Endothelial cell of umbilical vein (primary cell): ENCODE results near the gene COPS7B. TPM values are rescaled to one million over a fixed set of nuclear protein-coding genes. Genes with fewer than 3 reads are reported as not detected.

Source experiments
- BruUV-seq: library from RNA; stranded (reverse); fragments of 400-500 nt; replicated peaks from 2 replicates; lab custom pipeline; 2021; lab: Mats Ljungman, UMichigan
- CTCF ChIA-PET: fragments of 300-600, 350-600 bp; sonication (Branson Sonifier 250); formaldehyde crosslinking; loops from one replicate; lab custom pipeline; 2021; ENCODE audit warnings: antibody characterized with exemption, inconsistent platforms; lab: Charles Lee
- POLR2A ChIA-PET: fragments of 300-600, 350-600 bp; sonication (Branson Sonifier 250); formaldehyde crosslinking; loops from one replicate; lab custom pipeline; 2021; ENCODE audit warnings: antibody characterized with exemption, inconsistent platforms; lab: Charles Lee
- DNase-seq: peaks from one replicate; pipeline ENCODE4 v3.0.0-alpha.2; 2011; ENCODE audit warnings: low read depth, low spot score
- FAIRE-seq: peaks from 2 replicates; lab custom pipeline; 2011; peaks lifted over from hg19 to GRCh38; lab: Jason Lieb, UNC
- H2AFZ ChIP-seq: 2 replicates; pipeline ENCODE4 v1.6.0; 2012; ENCODE audit warnings: low read depth, low read length, control low read depth, inconsistent platforms
- H3K27ac ChIP-seq: 2 replicates; pipeline ENCODE4 v1.5.1; 2011; ENCODE audit warnings: low read depth, mild to moderate bottlenecking, control low read depth, low read length, moderate library complexity; ENCODE audit not compliant: insufficient read depth
- H3K27me3 ChIP-seq, 2 experiments: 2 replicates each; pipeline versions ENCODE4 v1.6.0 to v1.6.1; 2011; ENCODE audit warnings: low read length in 2 of 2, mixed read lengths in 1 of 2; ENCODE audit not compliant: control insufficient read depth in 2 of 2, insufficient read depth in 2 of 2
- H3K36me3 ChIP-seq, 2 experiments: 2 replicates in 1 of 2; 3 replicates in 1 of 2; pipeline ENCODE4 v1.5.1; 2011; ENCODE audit warnings: low read length in 2 of 2, mild to moderate bottlenecking in 1 of 2, moderate library complexity in 1 of 2; ENCODE audit not compliant: control insufficient read depth in 2 of 2, insufficient read depth in 2 of 2; ENCODE audit errors: extremely low read depth in 1 of 2
- H3K4me1 ChIP-seq: 3 replicates; pipeline ENCODE4 v1.5.1; 2011; ENCODE audit warnings: mild to moderate bottlenecking, low read length; ENCODE audit not compliant: control insufficient read depth, insufficient read depth; ENCODE audit errors: extremely low read depth
- H3K4me2 ChIP-seq: 2 replicates; pipeline ENCODE4 v1.6.1; 2011; ENCODE audit warnings: low read length, control low read depth, mixed read lengths; ENCODE audit not compliant: insufficient read depth
- H3K4me3 ChIP-seq, 3 experiments: fragments of 200-600 bp in 1 of 3; sonication (generic), shearing (Covaris generic) in 1 of 3; replicated peaks in 1 of 3; 2 replicates each; pipeline ENCODE4 v1.5.1; 2011 to 2016; ENCODE audit warnings: control low read depth in 3 of 3, low read length in 3 of 3, mild to moderate bottlenecking in 2 of 3, inconsistent platforms in 1 of 3, low read depth in 1 of 3, moderate library complexity in 1 of 3; ENCODE audit not compliant: insufficient read depth in 1 of 3
- H3K79me2 ChIP-seq: 2 replicates; pipeline ENCODE4 v1.6.0; 2012; ENCODE audit warnings: low read length, inconsistent platforms; ENCODE audit not compliant: control insufficient read depth, insufficient read depth
- H3K9ac ChIP-seq: replicated peaks from 2 replicates; pipeline ENCODE3; 2011; ENCODE audit warnings: low read length, control low read depth; ENCODE audit not compliant: insufficient read depth; ENCODE audit errors: extremely low read depth
- H3K9me1 ChIP-seq: replicated peaks from 3 replicates; pipeline ENCODE4 v1.6.0; 2011; ENCODE audit warnings: mild to moderate bottlenecking, low read length; ENCODE audit not compliant: control insufficient read depth, insufficient read depth; ENCODE audit errors: extremely low read depth
- H3K9me3 ChIP-seq: replicated peaks from 2 replicates; pipeline ENCODE4 v1.5.1; 2012; ENCODE audit warnings: low read length, inconsistent platforms; ENCODE audit not compliant: control insufficient read depth, insufficient read depth
- H4K20me1 ChIP-seq: replicated peaks from 2 replicates; pipeline ENCODE3; 2011; ENCODE audit warnings: mild to moderate bottlenecking, low read length; ENCODE audit not compliant: control insufficient read depth, insufficient read depth; ENCODE audit errors: extremely low read depth
- EZH2 ChIP-seq: IDR thresholded peaks from 2 replicates; pipeline ENCODE4 v1.6.1; 2012; ENCODE audit warnings: borderline replicate concordance, low read depth, mild to moderate bottlenecking, moderate library complexity, low read length, inconsistent platforms; ENCODE audit not compliant: severe bottlenecking
- FOS ChIP-seq: IDR thresholded peaks from 2 replicates; pipeline ENCODE4 v1.6.1; 2011; ENCODE audit warnings: mild to moderate bottlenecking, low read length, moderate library complexity, borderline replicate concordance; ENCODE audit not compliant: insufficient read depth
- GATA2 ChIP-seq: IDR thresholded peaks from 2 replicates; pipeline ENCODE4 v1.7.0; 2011; ENCODE audit warnings: low read depth, mild to moderate bottlenecking, moderate library complexity, mixed read lengths, low read length; ENCODE audit not compliant: insufficient read length, insufficient read depth
- JUN ChIP-seq: IDR thresholded peaks from 2 replicates; pipeline ENCODE4 v1.6.1; 2011; ENCODE audit warnings: borderline replicate concordance, low read depth; ENCODE audit not compliant: insufficient read length, insufficient read depth
- MYC ChIP-seq: IDR thresholded peaks from one replicate; pipeline ENCODE4 v1.6.1; 2011; ENCODE audit warnings: mild to moderate bottlenecking, low read depth, low read length
- POLR2A ChIP-seq: IDR thresholded peaks from 2 replicates; pipeline ENCODE4 v1.6.1; 2012; ENCODE audit warnings: low read depth, mild to moderate bottlenecking, control low read depth, low read length
- POLR2AphosphoS5 ChIP-seq: IDR thresholded peaks from 2 replicates; pipeline ENCODE4 v1.6.1; 2012; ENCODE audit warnings: low read depth, mild to moderate bottlenecking, control low read depth, low read length, moderate library complexity; ENCODE audit not compliant: insufficient read depth
- dilution Hi-C: fragments of 300-500 bp; cut with MboI; formaldehyde crosslinking; loops from one replicate; pipeline ENCODE4 v1.15.0; 2019; ENCODE audit warnings: low sequenced_read_pairs; ENCODE audit not compliant: extremely low pct_ligation_motif_present
- intact Hi-C: fragments of 100-400 bp; cut with micrococcal nuclease; formaldehyde crosslinking; loops from one replicate; pipeline ENCODE4 v1.10.0; 2022
- polyA plus RNA-seq, 4 experiments: library from polyadenylated mRNA; depleted of rRNA in 3 of 4; stranded (reverse) in 3 of 4; unstranded in 1 of 4; fragments of >200 nt; gene quantifications; 2 replicates each; pipeline versions ENCODE4 v1.2.1 to v1.2.3, GENCODE V29; 2011 to 2012; ENCODE audit warnings: missing spikeins in 1 of 4
- total RNA-seq: library from RNA; stranded (reverse); gene quantifications from 2 replicates; pipeline ENCODE4 v1.2.3, GENCODE V29; 2021
- TF ChIP-seq, protein P1 (sequence below), 2 donors: IDR thresholded peaks; 1 replicate in 1 of 2; 2 replicates in 1 of 2; pipeline ENCODE4 v1.5.1; 2011; ENCODE audit warnings: low read length in 2 of 2, mild to moderate bottlenecking in 2 of 2, moderate library complexity in 2 of 2, control low read depth in 1 of 2, inconsistent platforms in 1 of 2, low read depth in 1 of 2; ENCODE audit not compliant: insufficient read depth in 1 of 2; ENCODE audit errors: extremely low read depth in 1 of 2
- TF ChIP-seq, protein P2 (sequence below): IDR thresholded peaks from 2 replicates; pipeline ENCODE4 v1.6.1; 2011; ENCODE audit not compliant: insufficient read depth, insufficient read length

Gene COPS7B
- total and polyA plus RNA-seq, 2 donors (not counting 3 experiments of a cell fraction or from before 2014, with no cell fraction given), result 50.3 to 59.2 TPM

DNA sequence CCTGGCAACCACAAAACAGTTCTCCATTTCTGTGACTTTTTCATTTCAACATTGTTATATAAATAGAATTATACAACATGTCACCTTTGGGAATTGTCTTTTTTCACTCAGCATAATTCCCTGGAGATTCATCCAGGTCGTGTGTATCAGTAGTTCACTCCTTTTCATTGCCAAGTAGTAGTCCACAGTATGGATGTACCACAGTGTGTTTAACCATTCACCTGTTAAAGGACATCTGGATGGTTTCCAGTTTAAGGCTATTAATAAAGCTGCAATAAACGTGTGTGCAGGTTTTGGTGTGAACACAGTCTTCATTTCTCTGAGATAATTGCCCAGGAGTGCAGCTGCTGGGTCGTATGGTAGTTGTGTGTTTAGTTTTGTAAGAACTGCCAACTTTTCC, 35.7 kb downstream of the COPS7B start:
- dilution Hi-C loops, result no loop called here

More for the DNA sequence above, 35.7 kb downstream of the COPS7B start:
- Histone ChIP-seq H2AFZ (no peak overlapping the region), H3K4me3 (no peak overlapping the region), H3K4me1 (no peaks in the 10 kb centered on the region), H3K9me1 (no peaks in the 10 kb centered on the region), H3K79me2 (no peaks in the 10 kb centered on the region), H3K4me2 (no peak overlapping the region), H3K27ac (no peak overlapping the region), H4K20me1 (no peaks in the 10 kb centered on the region), H3K27me3 (no peaks in the 10 kb centered on the region), H3K9ac (no peak overlapping the region), H3K9me3 (no peaks in the 10 kb centered on the region), H3K36me3 (no peaks in the 10 kb centered on the region)
- TF ChIP-seq, protein P1, sequence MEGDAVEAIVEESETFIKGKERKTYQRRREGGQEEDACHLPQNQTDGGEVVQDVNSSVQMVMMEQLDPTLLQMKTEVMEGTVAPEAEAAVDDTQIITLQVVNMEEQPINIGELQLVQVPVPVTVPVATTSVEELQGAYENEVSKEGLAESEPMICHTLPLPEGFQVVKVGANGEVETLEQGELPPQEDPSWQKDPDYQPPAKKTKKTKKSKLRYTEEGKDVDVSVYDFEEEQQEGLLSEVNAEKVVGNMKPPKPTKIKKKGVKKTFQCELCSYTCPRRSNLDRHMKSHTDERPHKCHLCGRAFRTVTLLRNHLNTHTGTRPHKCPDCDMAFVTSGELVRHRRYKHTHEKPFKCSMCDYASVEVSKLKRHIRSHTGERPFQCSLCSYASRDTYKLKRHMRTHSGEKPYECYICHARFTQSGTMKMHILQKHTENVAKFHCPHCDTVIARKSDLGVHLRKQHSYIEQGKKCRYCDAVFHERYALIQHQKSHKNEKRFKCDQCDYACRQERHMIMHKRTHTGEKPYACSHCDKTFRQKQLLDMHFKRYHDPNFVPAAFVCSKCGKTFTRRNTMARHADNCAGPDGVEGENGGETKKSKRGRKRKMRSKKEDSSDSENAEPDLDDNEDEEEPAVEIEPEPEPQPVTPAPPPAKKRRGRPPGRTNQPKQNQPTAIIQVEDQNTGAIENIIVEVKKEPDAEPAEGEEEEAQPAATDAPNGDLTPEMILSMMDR (IDR thresholded peaks at IDR 0.05; ENCODE audit: extremely low read depth in 1 of 2, insufficient read depth in 1 of 2, low read depth in 1 of 2, low read length in 2 of 2), result no peak
- no peak for TF ChIP-seq JUN
- TF ChIP-seq FOS, result no peak
- TF ChIP-seq, protein P2, sequence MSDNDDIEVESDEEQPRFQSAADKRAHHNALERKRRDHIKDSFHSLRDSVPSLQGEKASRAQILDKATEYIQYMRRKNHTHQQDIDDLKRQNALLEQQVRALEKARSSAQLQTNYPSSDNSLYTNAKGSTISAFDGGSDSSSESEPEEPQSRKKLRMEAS, result no peak
- TF ChIP-seq EZH2, result no peak
- TF ChIP-seq POLR2AphosphoS5, result no peak
- no peak for TF ChIP-seq GATA2
- TF ChIP-seq POLR2A, result no peak
- no peak for TF ChIP-seq MYC
- CTCF ChIA-PET, result no interaction called here
- no TSS peak for BruUV-seq
- DNase-seq (no peak), FAIRE-seq (no peak)
- POLR2A ChIA-PET, result no interaction called here
- intact Hi-C loops, result no loop called here
